HG03342 (cell line): ENCODE data around the gene SNCA.

Experiments
- ATAC-seq: cut with Tn5 transposase; IDR thresholded peaks from one replicate; pipeline ENCODE4 v1.9.1; 2021; ENCODE audit warnings: mild to moderate bottlenecking, moderate library complexity; ENCODE audit not compliant: unreplicated experiment

The SNCA gene

DNA sequence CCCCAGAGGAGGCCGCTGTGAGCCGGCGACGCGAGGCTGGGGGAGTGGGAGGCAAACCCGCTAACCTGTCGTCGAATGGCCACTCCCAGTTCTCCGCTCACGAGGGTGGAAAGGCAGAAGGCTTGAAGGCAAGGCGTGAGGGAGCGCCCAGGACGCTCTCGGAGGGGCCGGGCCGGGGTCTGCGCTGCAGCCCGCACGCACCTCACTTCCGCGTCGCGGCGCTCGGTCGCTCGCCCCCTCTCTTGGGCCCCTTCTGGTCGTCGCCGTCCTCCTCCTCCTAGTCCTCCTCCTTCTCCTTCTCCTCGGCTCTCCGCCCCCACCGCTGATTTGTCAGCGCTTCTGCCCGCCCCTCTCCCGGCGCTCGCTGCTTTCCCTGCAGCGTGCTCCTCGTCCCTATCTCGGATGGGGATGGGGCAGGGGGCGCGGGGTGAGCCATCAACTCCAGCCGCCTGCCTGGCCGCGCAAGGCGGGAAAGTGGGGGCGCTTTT lies at the start of gene SNCA:
Gene SNCA, minus strand, starts transcription at position 265 of the 488 bp plus-strand sequence. CDS start 1,494 bp downstream, outside the sequence.
- no peak for ATAC-seq

DNA sequence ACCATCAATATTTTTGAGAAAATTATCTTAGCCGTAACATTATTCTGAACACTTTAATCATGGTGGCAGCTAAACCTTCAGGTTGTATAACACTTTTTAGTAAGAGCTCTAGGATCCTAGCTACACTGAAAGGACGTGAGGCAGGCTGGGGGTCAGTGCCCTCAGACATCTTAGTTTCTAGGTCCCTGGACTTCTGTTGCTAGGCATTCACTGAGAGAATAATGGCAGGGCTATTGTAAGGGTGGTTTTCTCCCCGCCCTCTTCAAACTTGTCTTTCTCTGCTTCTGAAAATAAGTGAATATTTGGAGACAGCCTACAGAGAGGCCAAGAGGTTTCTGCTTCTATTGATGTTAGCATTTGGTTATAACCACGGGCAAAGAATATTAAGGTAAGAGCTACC lies 42.3 kb upstream of the SNCA start:
- no peak for ATAC-seq

DNA sequence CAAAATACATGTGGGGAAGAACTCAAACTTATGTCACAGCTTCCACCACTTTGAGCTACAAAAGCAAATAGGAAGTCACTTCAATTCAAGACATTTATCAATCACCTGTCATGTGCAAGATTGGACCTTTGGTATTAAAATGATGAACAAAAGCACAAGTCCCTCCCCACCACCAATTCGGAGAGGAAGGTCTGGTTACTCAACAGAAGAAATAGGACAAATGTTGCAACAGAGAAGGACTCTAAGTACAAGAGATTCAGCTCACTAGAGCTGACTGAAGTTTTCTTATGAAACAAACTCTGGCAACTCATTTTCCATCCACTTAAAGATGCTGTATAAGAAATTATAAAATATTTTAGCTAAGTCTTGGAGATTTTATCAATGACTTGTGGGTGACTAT lies 41.6 kb upstream of the SNCA start:
- ATAC-seq, result no peak

- ATAC-seq, result no peak
Observed at GRCh38 chr4:89876548-89876947, 39.6 kb upstream of the SNCA start.

DNA sequence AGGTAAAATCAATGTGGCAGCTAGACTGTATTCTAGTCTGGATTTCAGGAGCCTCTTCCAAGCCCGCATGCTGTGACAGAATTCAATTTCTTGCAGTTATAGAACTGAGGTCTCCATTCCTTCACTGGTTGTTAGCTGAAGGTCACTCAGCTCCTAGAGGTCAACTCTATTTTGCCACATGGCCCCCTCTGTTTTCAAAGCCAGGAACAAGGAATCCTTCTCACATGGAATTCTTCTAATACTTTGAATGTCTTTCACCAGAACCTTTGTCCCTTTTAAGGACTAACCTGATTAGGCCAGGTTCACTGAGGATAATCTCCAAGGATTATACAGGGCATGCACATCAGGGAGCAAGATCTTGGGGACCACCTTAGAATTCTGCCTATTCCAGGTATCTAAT lies 34.2 kb upstream of the SNCA start:
- ATAC-seq, result no peak

- no peak for ATAC-seq
Observed at GRCh38 chr4:89868999-89869589, 32.1 kb upstream of the SNCA start.

DNA sequence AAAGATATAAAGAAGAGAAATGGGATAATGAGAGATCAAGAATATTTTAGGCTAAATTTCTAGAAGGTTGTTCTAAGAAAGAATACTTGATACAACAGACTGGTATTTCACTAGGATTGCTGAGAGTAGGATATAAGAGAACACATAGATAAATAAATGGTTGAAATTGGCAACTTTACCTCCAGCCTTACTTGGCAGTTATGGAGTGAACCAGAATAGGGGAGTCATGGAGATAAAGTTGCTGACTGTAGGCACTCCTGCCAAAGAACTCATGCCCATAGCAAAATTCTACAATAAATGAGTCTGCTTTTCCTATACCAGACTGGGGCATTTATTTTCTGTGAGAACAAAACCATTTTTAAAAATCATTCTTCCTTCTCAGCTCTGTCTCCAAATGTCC lies 31.3 kb upstream of the SNCA start:
- no peak for ATAC-seq

- ATAC-seq, result no peak
Observed at GRCh38 chr4:89863533-89863932, 26.6 kb upstream of the SNCA start.

GRCh38 chr4:89860971-89861370 lies 24.0 kb upstream of the SNCA start:
- ATAC-seq, result no peak

- no peak for ATAC-seq
Observed at GRCh38 chr4:89855236-89855635, 18.3 kb upstream of the SNCA start.

GRCh38 chr4:89847571-89848325 lies 10.8 kb upstream of the SNCA start:
- ATAC-seq, result no peak

- ATAC-seq, result no peak
Observed at GRCh38 chr4:89839558-89839957, 2.6 kb upstream of the SNCA start.

DNA sequence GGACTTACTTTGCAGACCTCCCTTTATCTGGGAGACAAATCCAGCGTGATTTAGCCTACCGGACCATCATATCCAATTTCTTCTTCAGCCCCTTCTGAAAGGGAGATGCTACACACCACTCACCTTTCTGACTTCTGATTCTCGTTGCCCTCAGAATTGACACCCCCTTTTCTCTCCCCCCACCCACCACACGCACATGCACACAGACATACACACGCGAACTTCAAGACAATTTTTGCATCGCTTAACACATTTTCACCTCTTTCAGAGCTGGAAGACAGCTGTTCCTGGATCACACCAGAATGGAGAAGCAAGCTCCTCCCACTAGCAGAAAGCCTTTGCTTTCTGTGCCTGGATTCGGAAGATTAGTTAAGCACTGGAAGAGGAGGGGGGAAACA lies 1.0 kb upstream of the SNCA start:
- ATAC-seq, result no peak

DNA sequence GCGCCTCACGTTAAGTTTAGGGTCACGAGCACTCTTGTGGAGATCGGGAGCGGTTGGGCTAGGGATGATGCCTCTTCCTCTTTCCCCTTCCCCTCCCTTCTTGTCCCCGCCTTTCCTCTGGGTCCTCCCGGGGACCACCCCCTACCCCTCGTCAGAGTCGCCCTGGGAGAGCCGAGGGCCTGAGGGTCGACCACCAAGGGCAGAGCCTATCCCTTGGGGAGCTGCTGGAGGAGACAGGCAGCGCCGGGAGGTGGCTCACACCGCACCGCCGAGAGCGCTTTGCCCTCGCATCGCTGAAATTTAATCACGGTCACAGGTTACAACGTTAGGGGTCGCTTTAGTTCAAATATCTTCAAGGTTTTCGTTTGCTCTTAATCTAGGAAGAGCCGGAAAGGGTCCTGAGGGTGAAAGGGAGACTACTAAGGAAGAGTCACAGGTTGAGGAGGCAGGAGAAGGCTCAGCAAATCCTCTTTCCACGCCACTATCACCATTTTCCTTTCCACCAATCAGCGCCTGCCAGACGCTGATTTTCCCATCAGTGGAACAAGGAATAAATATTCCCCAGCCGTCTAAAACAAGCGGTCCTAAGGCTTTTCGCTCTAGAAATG lies 528 bp upstream of the SNCA start:
- no peak for ATAC-seq

DNA sequence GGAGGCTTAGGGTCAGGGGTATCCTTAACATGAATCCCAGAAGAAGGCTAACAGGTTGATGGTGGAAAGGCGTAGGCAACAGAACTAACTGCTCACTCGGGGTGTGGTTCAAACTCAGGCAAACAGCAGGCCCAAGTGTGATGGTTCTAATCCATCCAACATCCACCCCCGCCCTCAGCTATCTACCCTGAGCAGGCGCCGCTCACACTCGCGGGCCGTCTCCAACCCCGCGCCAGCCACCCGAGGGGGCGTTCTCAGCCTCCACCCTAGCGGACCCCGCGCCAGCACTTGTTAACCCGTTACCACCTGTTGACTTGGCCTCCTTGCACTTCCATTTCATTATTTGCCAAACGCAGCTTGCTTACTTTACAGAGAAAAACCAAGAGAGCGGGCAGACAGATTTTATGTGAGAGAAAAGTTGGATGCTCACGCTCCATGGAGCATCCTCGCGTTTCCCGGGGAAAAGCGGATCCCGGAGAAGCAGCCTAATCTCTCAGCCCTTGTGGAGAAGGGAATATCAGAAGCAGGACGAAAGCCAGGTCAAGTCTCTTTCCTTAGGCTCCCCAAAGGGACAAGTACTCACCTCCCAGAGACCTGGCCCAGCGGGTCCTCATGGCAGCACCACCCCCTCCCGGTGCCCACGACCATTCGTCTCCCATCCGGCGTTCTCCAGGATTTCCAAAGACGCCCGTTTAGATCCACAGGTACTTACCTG lies 773 bp downstream of the SNCA start:
- ATAC-seq, result no peak

GRCh38 chr4:89835413-89835812 lies 1.5 kb downstream of the SNCA start:
- no peak for ATAC-seq

DNA sequence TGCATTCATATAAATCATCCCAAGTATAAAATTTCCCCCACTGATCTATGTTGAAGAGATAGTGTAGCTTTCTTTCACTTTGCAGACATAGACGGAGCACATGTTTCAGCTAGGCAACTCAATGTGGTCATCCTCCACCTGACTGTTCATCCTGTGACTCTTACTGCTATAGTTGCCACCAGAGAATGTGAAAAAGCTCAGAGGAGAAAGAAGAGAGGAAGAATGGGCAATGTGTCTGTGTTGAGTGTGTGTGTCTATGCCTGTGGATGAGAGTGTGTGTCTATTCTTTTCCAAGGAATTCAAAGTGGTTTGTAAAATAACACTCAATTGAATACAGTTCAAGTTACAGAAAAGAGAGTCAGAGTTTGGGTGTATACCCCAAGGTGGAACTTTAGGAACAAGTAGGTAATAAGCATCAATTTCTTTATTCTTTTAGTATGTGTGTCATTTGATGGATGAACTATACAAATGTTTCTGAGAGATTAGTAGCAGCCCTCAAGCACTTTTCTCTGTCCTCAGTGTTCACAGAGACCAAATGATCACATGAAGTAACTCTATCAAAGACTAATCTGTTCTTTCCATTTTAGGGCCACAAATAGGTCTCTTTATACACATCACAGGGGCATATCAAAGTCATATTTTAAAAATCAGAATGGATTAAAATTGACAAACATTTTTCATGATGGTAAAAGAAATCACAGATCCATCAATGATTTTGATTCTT lies 2.3 kb downstream of the SNCA start:
- ATAC-seq, result no peak

DNA sequence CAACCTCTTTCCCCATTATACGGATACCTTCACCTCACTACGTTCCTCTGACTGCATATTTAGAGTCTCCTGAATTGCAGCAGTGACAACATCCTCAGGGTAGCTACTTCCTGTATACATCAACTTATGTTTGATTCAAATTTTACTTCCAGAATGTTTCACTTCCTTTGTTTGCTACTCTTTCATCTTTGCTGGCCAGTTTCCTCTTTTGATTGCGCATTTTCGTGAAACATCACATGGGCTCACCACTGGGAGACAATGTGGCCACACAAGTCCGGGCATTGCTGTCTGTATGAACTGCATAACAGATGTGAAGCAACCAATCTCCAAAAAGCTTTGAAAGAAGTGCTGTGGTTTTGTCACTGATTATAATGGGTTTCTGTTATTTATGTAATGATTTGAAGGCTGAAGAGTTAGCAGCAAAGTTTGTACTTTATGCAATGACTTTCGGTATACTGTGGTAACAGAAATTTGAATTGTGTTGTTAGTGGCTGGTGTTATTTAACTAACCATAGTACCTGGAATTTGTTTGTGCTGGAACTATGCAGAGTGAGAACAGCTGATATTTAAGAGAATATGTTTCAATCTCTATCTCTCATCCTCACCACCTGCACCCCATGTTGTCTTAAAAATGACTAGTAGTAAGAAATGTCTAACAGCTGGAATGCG lies 7.4 kb downstream of the SNCA start:
- ATAC-seq, result peak; percentile 87

- ATAC-seq, result no peak
Observed at GRCh38 chr4:89823416-89823815, 13.5 kb downstream of the SNCA start.

- ATAC-seq, result no peak
Observed at GRCh38 chr4:89821612-89822011, 15.3 kb downstream of the SNCA start.
